NB4 (cell line): ENCODE results near the gene DNAJC12.

ENCODE experiments used
- MYC ChIP-seq: IDR thresholded peaks from 2 replicates; pipeline ENCODE4 v1.6.1; 2011; ENCODE audit warnings: low read depth, low read length
- POLR2A ChIP-seq: IDR thresholded peaks from 2 replicates; pipeline ENCODE4 v1.6.1; 2011; ENCODE audit warnings: mild to moderate bottlenecking; ENCODE audit not compliant: insufficient read length; ENCODE audit errors: extremely low read depth
- TF ChIP-seq, protein P1 (sequence below): IDR thresholded peaks from one replicate; pipeline ENCODE4 v1.5.1; 2012; ENCODE audit warnings: low read depth, low read length
- TF ChIP-seq, protein P2 (sequence below): IDR thresholded peaks from 2 replicates; pipeline ENCODE4 v1.6.1; 2011; ENCODE audit warnings: low read depth, low read length

DNA sequence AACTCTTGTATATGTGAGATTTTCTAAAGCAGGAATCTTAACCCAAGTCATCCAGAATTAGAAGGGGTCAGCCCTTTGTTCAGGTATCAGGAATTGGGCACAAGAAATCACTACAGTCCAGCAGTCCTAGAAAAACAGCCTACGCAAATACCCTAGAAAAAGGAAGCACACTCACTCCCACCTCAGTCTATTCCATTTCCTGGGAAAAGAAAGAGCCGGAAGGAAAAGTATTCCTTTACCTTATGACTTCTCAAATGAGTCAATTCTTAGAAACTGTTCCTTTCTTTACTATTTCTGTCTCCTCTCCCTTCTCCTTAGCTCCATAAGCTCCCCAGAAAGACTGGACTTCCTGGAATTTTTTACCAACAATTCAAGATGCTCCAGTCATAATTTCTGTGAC is 62.7 kb downstream of the DNAJC12 start:
- TF ChIP-seq, protein P1, sequence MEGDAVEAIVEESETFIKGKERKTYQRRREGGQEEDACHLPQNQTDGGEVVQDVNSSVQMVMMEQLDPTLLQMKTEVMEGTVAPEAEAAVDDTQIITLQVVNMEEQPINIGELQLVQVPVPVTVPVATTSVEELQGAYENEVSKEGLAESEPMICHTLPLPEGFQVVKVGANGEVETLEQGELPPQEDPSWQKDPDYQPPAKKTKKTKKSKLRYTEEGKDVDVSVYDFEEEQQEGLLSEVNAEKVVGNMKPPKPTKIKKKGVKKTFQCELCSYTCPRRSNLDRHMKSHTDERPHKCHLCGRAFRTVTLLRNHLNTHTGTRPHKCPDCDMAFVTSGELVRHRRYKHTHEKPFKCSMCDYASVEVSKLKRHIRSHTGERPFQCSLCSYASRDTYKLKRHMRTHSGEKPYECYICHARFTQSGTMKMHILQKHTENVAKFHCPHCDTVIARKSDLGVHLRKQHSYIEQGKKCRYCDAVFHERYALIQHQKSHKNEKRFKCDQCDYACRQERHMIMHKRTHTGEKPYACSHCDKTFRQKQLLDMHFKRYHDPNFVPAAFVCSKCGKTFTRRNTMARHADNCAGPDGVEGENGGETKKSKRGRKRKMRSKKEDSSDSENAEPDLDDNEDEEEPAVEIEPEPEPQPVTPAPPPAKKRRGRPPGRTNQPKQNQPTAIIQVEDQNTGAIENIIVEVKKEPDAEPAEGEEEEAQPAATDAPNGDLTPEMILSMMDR: no peak
- TF ChIP-seq POLR2A (no peak), MYC (no peak)
- TF ChIP-seq, protein P2, sequence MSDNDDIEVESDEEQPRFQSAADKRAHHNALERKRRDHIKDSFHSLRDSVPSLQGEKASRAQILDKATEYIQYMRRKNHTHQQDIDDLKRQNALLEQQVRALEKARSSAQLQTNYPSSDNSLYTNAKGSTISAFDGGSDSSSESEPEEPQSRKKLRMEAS: no peak
